VCaP (cell line): ENCODE data around the gene PPP4C.

Source experiments
- H3K27ac ChIP-seq: fragments of 450-650 bp; 2 replicates; pipeline ENCODE4 v1.5.1; 2017
- TF ChIP-seq, protein P1 (sequence below): fragments of 450-650 bp; conservative IDR thresholded peaks from 2 replicates; pipeline ENCODE4 v1.5.1; 2017; ENCODE audit warnings: mild to moderate bottlenecking, moderate library complexity

The PPP4C gene

DNA sequence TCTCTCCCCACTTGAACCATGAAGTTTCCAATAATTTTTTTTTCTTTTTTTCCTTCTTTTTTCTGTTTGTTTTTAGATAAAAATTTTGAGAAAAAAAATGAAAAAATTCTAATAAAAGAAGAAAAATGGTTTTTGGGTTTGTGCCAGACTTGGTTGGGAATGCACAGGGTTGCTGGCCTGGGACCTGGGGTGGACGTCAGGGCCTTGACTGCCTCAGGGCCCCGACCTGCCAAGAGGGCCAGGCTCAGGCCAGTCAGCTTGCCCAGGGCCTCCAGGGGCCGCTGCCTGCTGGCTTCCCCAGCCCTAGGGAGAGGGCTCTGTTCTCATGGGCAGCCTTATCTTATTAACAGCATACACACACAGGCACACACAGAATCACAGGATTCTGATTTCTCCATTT is 9.5 kb downstream of the PPP4C start:
- TF ChIP-seq, protein P1, sequence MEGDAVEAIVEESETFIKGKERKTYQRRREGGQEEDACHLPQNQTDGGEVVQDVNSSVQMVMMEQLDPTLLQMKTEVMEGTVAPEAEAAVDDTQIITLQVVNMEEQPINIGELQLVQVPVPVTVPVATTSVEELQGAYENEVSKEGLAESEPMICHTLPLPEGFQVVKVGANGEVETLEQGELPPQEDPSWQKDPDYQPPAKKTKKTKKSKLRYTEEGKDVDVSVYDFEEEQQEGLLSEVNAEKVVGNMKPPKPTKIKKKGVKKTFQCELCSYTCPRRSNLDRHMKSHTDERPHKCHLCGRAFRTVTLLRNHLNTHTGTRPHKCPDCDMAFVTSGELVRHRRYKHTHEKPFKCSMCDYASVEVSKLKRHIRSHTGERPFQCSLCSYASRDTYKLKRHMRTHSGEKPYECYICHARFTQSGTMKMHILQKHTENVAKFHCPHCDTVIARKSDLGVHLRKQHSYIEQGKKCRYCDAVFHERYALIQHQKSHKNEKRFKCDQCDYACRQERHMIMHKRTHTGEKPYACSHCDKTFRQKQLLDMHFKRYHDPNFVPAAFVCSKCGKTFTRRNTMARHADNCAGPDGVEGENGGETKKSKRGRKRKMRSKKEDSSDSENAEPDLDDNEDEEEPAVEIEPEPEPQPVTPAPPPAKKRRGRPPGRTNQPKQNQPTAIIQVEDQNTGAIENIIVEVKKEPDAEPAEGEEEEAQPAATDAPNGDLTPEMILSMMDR, result no peak
- H3K27ac ChIP-seq, result no peak overlapping the region

DNA sequence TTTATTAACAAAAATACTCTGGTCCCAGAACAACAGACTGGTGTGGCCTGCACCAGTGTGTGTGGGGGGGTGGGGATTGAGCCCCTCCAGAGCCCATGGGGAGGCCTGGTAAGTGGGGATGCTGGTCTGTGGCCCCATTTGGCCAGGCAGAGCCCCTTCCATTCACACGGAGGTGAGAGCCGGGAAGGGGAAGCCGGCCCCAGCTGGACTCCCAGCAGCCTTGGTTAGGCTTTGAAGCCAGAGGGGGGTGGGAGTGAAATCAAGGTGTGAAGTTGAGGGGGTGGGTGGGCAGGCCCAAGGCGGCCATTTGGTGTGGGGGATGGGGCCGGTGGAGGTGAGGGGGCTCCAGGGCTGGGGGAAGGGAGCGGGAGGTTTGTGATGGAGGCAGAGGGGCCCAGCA is 10.0 kb downstream of the PPP4C start:
- no peak overlapping the region for H3K27ac ChIP-seq
- TF ChIP-seq, protein P1, result no peak

DNA sequence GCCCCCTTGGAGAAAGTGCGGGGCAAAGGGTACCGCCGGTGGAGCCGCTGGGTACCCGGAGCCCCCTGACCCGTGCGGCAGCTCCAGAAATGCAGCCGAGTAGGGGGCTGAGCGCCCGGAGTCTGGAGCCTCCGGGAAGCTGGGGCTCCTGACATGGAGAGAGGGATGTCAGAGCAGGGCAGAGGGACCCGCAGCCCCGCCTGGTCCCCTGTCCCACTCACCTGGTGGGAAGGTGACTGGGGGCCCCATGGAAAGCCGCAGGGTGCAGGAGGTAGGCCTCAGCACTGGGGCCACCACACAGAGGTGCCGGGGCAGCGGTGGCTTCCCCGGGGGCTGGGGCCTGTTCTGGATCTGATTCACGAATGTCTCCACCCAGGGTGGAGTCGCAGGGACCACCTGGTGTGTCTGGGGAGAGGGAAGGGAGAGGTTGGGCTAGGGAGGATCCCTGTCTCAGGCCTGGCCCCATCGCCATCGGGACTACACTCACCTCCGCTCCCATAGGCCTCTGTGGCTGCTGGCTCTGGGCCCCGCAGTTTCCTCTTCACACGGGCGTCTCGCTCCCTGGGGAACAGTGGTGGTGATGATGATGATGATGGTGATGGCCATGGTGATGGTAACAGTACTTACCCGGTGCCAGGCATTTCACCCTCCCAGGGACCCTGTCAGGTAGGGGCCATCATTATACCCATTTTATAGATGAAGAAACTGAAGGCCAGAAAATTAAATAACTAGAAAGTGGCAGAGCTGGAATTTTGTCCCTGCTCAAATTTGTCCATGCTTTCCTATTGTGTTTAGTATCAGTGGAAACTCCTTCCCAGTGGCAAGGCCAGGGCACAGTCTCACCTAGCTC is 10.7 kb downstream of the PPP4C start:
- TF ChIP-seq, protein P1, result no peak
- H3K27ac ChIP-seq, result no peak overlapping the region

DNA sequence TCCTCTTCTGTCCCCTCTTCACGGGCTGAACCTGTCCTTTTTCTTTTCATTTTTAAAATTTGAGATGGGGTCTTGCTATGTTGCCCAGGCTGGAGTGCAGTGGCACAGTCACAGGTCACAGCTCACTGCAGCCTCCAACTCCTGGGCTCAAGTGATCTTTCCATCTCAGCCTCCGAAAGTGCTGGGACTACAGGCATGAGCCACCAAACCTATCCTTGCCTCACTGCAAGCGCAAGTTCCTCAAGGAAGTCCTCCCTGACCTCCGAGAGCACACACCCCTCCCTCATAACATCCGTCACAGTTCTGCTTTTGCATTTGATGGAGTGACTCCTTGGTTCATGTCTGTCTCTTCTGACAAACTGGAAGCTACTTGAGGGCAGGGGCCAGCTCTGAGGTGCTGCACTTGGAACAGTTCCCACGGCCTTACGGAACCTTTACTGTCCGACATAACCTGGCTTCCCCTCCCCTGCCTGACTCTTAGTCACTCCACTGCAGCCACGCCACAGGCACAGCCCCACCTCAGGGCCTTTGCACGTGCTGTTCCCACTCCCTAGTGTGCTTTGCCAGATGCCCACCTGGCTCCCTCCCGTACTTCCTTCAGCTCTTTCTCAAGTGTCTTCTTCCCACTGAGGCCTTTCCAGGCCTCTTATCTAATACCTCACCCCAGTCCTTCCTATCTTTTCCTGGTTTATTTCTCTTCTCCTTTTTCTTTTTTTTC is 11.5 kb downstream of the PPP4C start:
- TF ChIP-seq, protein P1, result no peak
- no peak overlapping the region for H3K27ac ChIP-seq

DNA sequence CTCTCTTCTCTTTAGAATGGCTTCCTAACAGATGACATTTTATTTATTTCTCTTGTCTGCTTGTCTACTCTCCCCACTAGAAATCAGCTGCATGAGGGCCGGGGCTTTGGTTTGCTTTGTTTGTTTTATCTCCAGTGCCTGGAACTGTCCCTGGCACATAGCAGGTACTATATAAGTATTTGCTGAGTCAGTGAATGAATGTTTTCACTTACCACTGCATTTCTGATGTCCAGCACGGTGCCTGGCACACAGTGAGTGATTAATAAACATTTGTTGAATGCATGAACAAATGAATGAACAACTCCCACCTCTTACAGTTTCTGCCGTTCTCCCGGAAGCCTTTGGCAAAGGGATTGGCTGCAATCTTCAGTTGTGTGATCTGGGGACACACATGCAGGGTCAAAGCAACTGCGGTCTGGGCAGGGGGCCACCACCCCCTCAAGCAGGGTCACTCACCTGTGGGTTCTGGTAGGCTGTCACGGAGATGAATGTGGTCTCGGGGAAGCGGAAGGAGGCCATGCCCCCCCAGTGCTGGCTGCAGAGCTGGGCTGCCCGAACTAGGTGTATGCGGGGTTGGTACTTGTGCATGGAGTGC is 12.5 kb downstream of the PPP4C start:
- TF ChIP-seq, protein P1, result no peak
- no peak overlapping the region for H3K27ac ChIP-seq

DNA sequence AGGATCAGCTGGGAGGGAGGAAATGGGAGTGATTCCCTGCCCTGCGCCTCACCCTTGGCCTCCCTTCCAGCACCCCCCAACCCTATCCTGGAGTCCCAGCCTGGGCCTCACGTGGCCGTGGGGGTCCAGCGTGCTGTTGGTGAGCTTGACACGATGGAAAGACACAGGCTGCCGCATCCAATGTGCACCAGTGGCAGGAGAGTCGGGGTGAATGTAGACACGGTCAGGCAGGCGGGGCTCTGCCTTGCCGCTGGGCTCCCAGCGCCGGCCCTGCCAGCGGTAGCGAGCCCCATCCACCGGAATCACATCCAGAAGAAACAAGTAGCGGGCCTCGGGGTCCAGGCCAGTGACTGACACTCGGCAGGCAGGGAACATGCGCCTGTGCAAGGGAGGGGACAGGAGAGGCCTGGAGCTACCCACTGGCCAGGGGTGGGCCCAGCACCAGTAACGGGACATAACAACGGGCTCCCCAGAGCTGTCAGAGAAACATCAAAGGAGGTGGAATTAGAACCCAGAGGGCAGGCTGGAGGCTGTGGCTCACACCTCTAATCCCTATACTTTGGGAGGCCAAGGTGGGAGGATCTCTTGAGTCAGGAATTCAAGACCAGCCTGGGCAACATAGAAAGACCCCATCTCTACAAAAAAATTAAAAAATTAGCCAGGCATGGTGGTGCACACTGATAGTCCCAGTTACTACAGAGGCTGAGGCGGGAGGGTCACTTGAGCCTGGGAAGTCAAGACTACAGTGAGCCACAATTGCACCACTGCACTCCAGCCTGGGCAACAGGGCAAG is 13.2 kb downstream of the PPP4C start:
- TF ChIP-seq, protein P1, result no peak
- H3K27ac ChIP-seq, result no peak overlapping the region; the same call in 1 of the 2 replicates
